ENCODE data around the gene ZNF740.
A peak's percentile ranks its signal among the peaks of the same experiment; 100 is the strongest.

ZNF740 gene

GRCh38 chr12:53230108-53230845, 49.8 kb downstream of the ZNF740 start:
- DNase-seq (ENCODE audit: low spot score) = no peak
- in situ Hi-C loops (cut with MboI; ENCODE audit: low sequenced_read_pairs, unreplicated experiment) = no loop called here
- TF ChIP-seq CTCF (IDR thresholded peaks at IDR 0.05; ENCODE audit: borderline replicate concordance, control extremely low read depth, extremely low read depth, insufficient read depth, missing control alignments) = no peak

GRCh38 chr12:53231671-53231920, 51.1 kb downstream of the ZNF740 start:
- DNase-seq (ENCODE audit: low spot score) = no peak
- no peak for TF ChIP-seq CTCF (IDR thresholded peaks at IDR 0.05; ENCODE audit: borderline replicate concordance, control extremely low read depth, extremely low read depth, insufficient read depth, missing control alignments)
- in situ Hi-C loops (cut with MboI; ENCODE audit: low sequenced_read_pairs, unreplicated experiment) = no loop called here

GRCh38 chr12:53231921-53232645, 51.6 kb downstream of the ZNF740 start, which contains the start of gene RARG:
TSS of gene RARG (minus strand) at chr12:53232209. CDS start at chr12:53227545, 4,664 bp downstream.
- TF ChIP-seq CTCF (IDR thresholded peaks at IDR 0.05; ENCODE audit: borderline replicate concordance, control extremely low read depth, extremely low read depth, insufficient read depth, missing control alignments) = no peak
- in situ Hi-C loops (cut with MboI; ENCODE audit: low sequenced_read_pairs, unreplicated experiment) = no loop called here
- peak; percentile 72 for DNase-seq (ENCODE audit: low spot score)

DNA sequence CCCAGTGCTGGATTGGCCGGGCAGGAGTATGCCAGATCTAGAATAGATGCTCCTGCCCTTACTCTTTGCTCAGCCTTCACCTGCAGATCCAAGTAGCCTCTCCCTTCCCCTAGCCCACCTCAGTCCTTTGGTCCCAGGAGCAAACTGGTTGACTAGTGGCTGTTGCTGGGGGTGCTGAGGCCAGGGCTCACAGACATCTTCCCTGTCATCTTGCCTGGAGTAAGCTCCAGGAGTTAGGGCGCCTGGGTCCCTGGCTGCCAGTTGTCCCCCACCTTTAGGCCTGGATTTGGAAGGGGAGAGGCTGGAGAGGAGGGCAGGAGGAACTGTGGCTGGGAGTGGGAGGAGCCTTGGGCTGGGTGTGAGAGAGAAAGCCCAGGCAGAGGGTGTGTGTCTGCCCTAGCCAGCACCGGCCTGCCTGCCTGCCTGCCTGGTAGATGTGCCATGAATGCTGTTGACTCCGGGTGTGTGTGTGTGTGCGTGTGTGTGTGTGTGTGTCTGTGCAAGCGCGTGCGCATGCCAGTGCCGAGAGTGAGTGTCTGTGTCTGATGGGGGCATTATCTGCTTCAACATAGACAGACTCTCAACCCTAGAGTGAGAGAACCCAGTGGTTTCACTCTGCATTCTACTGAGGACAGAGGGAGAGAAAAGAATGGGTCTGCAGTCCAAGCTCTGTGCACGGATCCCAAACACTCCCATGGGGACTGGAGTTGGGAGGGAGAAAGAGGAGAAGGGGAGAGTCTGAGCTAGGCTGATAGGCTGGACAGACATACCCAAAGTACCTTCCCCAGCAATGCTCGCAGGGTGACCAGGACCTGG, 52.3 kb downstream of the ZNF740 start:
- no peak for TF ChIP-seq CTCF (IDR thresholded peaks at IDR 0.05; ENCODE audit: borderline replicate concordance, control extremely low read depth, extremely low read depth, insufficient read depth, missing control alignments)
- in situ Hi-C loops (cut with MboI; ENCODE audit: low sequenced_read_pairs, unreplicated experiment) = no loop called here
- peak; percentile 67 for DNase-seq (ENCODE audit: low spot score)

- in situ Hi-C loops (cut with MboI; ENCODE audit: low sequenced_read_pairs, unreplicated experiment) = no loop called here
- TF ChIP-seq CTCF (IDR thresholded peaks at IDR 0.05; ENCODE audit: borderline replicate concordance, control extremely low read depth, extremely low read depth, insufficient read depth, missing control alignments) = no peak
- no peak for DNase-seq (ENCODE audit: low spot score)
Observed at GRCh38 chr12:53233671-53234121, 53.2 kb downstream of the ZNF740 start.

GRCh38 chr12:53234271-53234914, 53.9 kb downstream of the ZNF740 start:
- TF ChIP-seq CTCF (IDR thresholded peaks at IDR 0.05; ENCODE audit: borderline replicate concordance, control extremely low read depth, extremely low read depth, insufficient read depth, missing control alignments) = no peak
- in situ Hi-C loops (cut with MboI; ENCODE audit: low sequenced_read_pairs, unreplicated experiment) = no loop called here
- DNase-seq (ENCODE audit: low spot score) = no peak

Measured in GM13976 (cell line).